ENCODE results near the gene RASL10B. TPM values are rescaled to one million over a fixed set of nuclear protein-coding genes. Genes with fewer than 3 reads are reported as not detected.

Gene RASL10B
- total RNA-seq, 1 experiment from 2014 or later = 4.3 TPM

DNA sequence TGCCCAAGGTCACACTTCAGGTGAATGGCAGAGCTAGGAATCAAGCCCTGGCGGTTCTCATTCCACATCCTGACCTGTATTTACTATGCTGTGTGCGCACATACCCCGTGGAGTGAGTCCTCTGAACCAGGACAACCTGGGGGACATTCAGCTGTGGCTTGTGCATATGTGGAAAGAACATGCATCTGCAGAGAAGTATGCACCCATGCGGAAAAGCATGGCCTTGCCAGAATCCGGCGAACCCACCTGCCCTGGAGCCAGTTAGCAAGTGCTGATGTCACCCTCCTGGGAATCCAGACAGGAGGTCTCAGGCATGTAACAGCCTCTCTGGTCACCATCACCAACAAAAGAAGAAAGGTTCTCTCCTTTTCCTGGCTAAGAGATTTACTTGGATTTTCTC, 1.9 kb downstream of the RASL10B start:
- ATAC-seq = no peak
- ChIA-PET POLR2A (no interaction called here), CTCF (no interaction called here)
- intact Hi-C loops (cut with micrococcal nuclease; ENCODE audit: unreplicated experiment) (no loop called here), in situ Hi-C loops (cut with HindIII; ENCODE audit: low pct_unique_long_range_greater_than_20kb, low sequenced_read_pairs) (no loop called here)
- no peak for DNase-seq (ENCODE audit: low read depth, low spot score)
- Histone ChIP-seq H3K36me3 (ENCODE audit: control insufficient read depth, insufficient read depth, low read length) (no peaks in the 10 kb centered on the region), H3K9me3 (ENCODE audit: control insufficient read depth, insufficient read depth, low read depth, low read length) (no peaks in the 10 kb centered on the region), H3K4me3 (ENCODE audit: low read depth in 2 of 2, low read length in 2 of 2) (no peak overlapping the region), H3K4me1 (ENCODE audit: control insufficient read depth, insufficient read depth, low read length) (peaks cover 7% of the 10 kb centered on the region; the same call in 1 of the 2 replicates), H3K27me3 (ENCODE audit: control insufficient read depth, insufficient read depth, low read length) (no peaks in the 10 kb centered on the region), H3K27ac (ENCODE audit: low read length) (no peak overlapping the region)
- no peak for TF ChIP-seq SIN3A (IDR thresholded peaks at IDR 0.05; ENCODE audit: borderline replicate concordance, insufficient read depth, low read depth, low read length)
- no peak for TF ChIP-seq TCF7L2 (IDR thresholded peaks at IDR 0.05; ENCODE audit: low read depth, low read length)
- TF ChIP-seq, protein P1, sequence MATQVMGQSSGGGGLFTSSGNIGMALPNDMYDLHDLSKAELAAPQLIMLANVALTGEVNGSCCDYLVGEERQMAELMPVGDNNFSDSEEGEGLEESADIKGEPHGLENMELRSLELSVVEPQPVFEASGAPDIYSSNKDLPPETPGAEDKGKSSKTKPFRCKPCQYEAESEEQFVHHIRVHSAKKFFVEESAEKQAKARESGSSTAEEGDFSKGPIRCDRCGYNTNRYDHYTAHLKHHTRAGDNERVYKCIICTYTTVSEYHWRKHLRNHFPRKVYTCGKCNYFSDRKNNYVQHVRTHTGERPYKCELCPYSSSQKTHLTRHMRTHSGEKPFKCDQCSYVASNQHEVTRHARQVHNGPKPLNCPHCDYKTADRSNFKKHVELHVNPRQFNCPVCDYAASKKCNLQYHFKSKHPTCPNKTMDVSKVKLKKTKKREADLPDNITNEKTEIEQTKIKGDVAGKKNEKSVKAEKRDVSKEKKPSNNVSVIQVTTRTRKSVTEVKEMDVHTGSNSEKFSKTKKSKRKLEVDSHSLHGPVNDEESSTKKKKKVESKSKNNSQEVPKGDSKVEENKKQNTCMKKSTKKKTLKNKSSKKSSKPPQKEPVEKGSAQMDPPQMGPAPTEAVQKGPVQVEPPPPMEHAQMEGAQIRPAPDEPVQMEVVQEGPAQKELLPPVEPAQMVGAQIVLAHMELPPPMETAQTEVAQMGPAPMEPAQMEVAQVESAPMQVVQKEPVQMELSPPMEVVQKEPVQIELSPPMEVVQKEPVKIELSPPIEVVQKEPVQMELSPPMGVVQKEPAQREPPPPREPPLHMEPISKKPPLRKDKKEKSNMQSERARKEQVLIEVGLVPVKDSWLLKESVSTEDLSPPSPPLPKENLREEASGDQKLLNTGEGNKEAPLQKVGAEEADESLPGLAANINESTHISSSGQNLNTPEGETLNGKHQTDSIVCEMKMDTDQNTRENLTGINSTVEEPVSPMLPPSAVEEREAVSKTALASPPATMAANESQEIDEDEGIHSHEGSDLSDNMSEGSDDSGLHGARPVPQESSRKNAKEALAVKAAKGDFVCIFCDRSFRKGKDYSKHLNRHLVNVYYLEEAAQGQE (IDR thresholded peaks at IDR 0.05; ENCODE audit: insufficient read depth in 1 of 2, low read depth in 2 of 2, low read length in 1 of 2) = no peak
- no peak for TF ChIP-seq POLR2AphosphoS5 (IDR thresholded peaks at IDR 0.05; ENCODE audit: low read depth, low read length)
- TF ChIP-seq, protein P2, sequence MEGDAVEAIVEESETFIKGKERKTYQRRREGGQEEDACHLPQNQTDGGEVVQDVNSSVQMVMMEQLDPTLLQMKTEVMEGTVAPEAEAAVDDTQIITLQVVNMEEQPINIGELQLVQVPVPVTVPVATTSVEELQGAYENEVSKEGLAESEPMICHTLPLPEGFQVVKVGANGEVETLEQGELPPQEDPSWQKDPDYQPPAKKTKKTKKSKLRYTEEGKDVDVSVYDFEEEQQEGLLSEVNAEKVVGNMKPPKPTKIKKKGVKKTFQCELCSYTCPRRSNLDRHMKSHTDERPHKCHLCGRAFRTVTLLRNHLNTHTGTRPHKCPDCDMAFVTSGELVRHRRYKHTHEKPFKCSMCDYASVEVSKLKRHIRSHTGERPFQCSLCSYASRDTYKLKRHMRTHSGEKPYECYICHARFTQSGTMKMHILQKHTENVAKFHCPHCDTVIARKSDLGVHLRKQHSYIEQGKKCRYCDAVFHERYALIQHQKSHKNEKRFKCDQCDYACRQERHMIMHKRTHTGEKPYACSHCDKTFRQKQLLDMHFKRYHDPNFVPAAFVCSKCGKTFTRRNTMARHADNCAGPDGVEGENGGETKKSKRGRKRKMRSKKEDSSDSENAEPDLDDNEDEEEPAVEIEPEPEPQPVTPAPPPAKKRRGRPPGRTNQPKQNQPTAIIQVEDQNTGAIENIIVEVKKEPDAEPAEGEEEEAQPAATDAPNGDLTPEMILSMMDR (IDR thresholded peaks at IDR 0.05) = no peak
- BruUV-seq (replicated peaks) = no TSS peak

DNA sequence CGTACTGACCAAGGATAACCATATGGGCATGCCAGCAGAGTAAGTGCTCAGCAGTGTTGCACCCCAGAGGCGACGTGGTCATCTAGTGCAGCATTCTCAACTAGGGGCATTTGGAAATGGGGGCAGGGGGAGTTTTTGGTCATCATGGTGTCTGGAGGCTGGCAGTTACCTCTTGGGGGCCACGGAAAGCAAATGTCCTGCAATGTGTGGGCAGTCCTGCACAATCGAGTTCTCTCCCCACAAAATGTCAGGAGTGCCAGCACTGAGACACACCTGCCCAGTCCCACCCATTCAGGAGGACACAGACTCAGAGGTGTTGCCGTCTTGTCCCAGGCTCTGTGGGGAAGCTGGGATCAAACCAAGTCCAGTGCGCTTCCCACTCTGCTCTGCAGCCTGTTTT, 3.0 kb downstream of the RASL10B start:
- intact Hi-C loops (cut with micrococcal nuclease; ENCODE audit: unreplicated experiment) (no loop called here), in situ Hi-C loops (cut with HindIII; ENCODE audit: low pct_unique_long_range_greater_than_20kb, low sequenced_read_pairs) (no loop called here)
- no peak for DNase-seq (ENCODE audit: low read depth, low spot score)
- no peak for ATAC-seq
- Histone ChIP-seq H3K27ac (ENCODE audit: low read length) (no peak overlapping the region), H3K4me1 (ENCODE audit: control insufficient read depth, insufficient read depth, low read length) (peaks cover 7% of the 10 kb centered on the region; the same call in 1 of the 2 replicates), H3K9me3 (ENCODE audit: control insufficient read depth, insufficient read depth, low read depth, low read length) (no peaks in the 10 kb centered on the region), H3K27me3 (ENCODE audit: control insufficient read depth, insufficient read depth, low read length) (no peaks in the 10 kb centered on the region), H3K36me3 (ENCODE audit: control insufficient read depth, insufficient read depth, low read length) (no peaks in the 10 kb centered on the region), H3K4me3 (ENCODE audit: low read depth in 2 of 2, low read length in 2 of 2) (no peak overlapping the region)
- TF ChIP-seq, protein P1 (IDR thresholded peaks at IDR 0.05; ENCODE audit: insufficient read depth in 1 of 2, low read depth in 2 of 2, low read length in 1 of 2) = no peak
- TF ChIP-seq POLR2AphosphoS5 (IDR thresholded peaks at IDR 0.05; ENCODE audit: low read depth, low read length) (no peak), TCF7L2 (IDR thresholded peaks at IDR 0.05; ENCODE audit: low read depth, low read length) (no peak)
- ChIA-PET POLR2A (no interaction called here), CTCF (no interaction called here)
- no TSS peak for BruUV-seq (replicated peaks)

Data from Panc1 (cell line).